HCT116 (cell line): ENCODE data around the gene SELPLG. TPM values are rescaled to one million over a fixed set of nuclear protein-coding genes. Genes with fewer than 3 reads are reported as not detected.

Experiments used
- ATAC-seq: fragments of 200-7000 bp; cut with Tn5 transposase; 2 replicates; pipeline ENCODE4 v1.9.1; 2020; ENCODE audit warnings: mild to moderate bottlenecking, moderate library complexity
- BruUV-seq: library from RNA; stranded (reverse); fragments of 400-500 nt; replicated peaks from 2 replicates; lab custom pipeline; 2021; lab: Mats Ljungman, UMichigan
- CTCF ChIA-PET: fragments of 300-600 bp; sonication (Branson Sonifier 250); formaldehyde crosslinking; loops from one replicate; lab custom pipeline; 2021; ENCODE audit warnings: antibody characterized with exemption; lab: Charles Lee
- POLR2A ChIA-PET: fragments of 300-600, 350-600 bp; sonication (Branson Sonifier 250); formaldehyde crosslinking; loops from one replicate; lab custom pipeline; 2021; ENCODE audit warnings: antibody characterized with exemption; lab: Charles Lee
- RAD21 ChIA-PET, 2 experiments: fragments of 300-600 bp; sonication (Branson Sonifier 250); formaldehyde crosslinking; loops; one replicate each; lab custom pipeline; 2023; ENCODE audit warnings: low total read pairs in 2 of 2; ENCODE audit not compliant: uncharacterized antibody in 2 of 2, unreplicated experiment in 2 of 2, low non-redundant PET in 1 of 2; lab: Charles Lee
- DNase-seq: peaks from one replicate; pipeline ENCODE4 v3.0.0-alpha.2; 2010; ENCODE audit warnings: low read depth, low spot score
- H2AFZ ChIP-seq: fragments of 200-600 bp; shearing (Covaris generic), sonication (generic); 2 replicates; pipeline ENCODE4 v1.6.1; 2017; ENCODE audit warnings: low read depth, mixed run types, mixed read lengths, antibody characterized with exemption, low read length; ENCODE audit not compliant: poor library complexity, severe bottlenecking
- H3K27ac ChIP-seq: 2 replicates; pipeline ENCODE4 v1.5.1; 2012; ENCODE audit warnings: low read depth, low read length
- H3K27me3 ChIP-seq: fragments of 200-600 bp; sonication (generic); 2 replicates; pipeline ENCODE4 v1.6.1; 2016; ENCODE audit warnings: mixed run types, low read length, mixed read lengths; ENCODE audit not compliant: insufficient read depth
- H3K36me3 ChIP-seq, 2 experiments: fragments of 200-500 bp in 1 of 2; fragments of 200-600 bp in 1 of 2; sonication (Bioruptor generic) in 1 of 2; sonication (generic) in 1 of 2; 2 replicates each; pipeline versions ENCODE4 v1.5.1 to v1.6.1; 2014 to 2016; ENCODE audit warnings: low read length in 2 of 2, inconsistent platforms in 1 of 2, mixed read lengths in 1 of 2, mixed run types in 1 of 2; ENCODE audit not compliant: insufficient read depth in 2 of 2, control insufficient read depth in 1 of 2
- H3K4me1 ChIP-seq, 2 experiments: fragments of 200-600 bp in 1 of 2; sonication (generic) in 1 of 2; 2 replicates each; pipeline versions ENCODE4 v1.5.1 to v1.6.1; 2012 to 2017; ENCODE audit warnings: low read length in 2 of 2, inconsistent platforms in 1 of 2, mild to moderate bottlenecking in 1 of 2, mixed read lengths in 1 of 2, mixed run types in 1 of 2, moderate library complexity in 1 of 2; ENCODE audit not compliant: insufficient read depth in 2 of 2, control insufficient read depth in 1 of 2
- H3K4me2 ChIP-seq: fragments of 200-600 bp; sonication (generic); 2 replicates; pipeline ENCODE4 v1.6.1; 2017; ENCODE audit warnings: mixed run types, low read length, mixed read lengths
- H3K4me3 ChIP-seq, 2 experiments: fragments of 200-600 bp in 1 of 2; sonication (generic) in 1 of 2; replicated peaks in 1 of 2; 2 replicates each; pipeline ENCODE4 v1.5.1; 2011 to 2016; ENCODE audit warnings: low read length in 2 of 2, control low read depth in 1 of 2, low read depth in 1 of 2, mild to moderate bottlenecking in 1 of 2, mixed read lengths in 1 of 2, mixed run types in 1 of 2
- H3K79me2 ChIP-seq: fragments of 200-600 bp; sonication (generic); 2 replicates; pipeline ENCODE4 v1.6.1; 2017; ENCODE audit warnings: mild to moderate bottlenecking, mixed run types, low read length, moderate library complexity, mixed read lengths; ENCODE audit not compliant: insufficient read depth
- H3K9ac ChIP-seq: fragments of 200-600 bp; sonication (generic); 2 replicates; pipeline ENCODE4 v1.6.1; 2016; ENCODE audit warnings: low read length, mixed read lengths
- H3K9me2 ChIP-seq: fragments of 200-600 bp; sonication (generic), shearing (Covaris generic); 2 replicates; pipeline ENCODE4 v1.6.1; 2017; ENCODE audit warnings: mixed run types, mild to moderate bottlenecking, moderate library complexity; ENCODE audit not compliant: insufficient read depth
- H3K9me3 ChIP-seq, 2 experiments: fragments of 200-500 bp in 1 of 2; fragments of 200-600 bp in 1 of 2; sonication (Bioruptor generic) in 1 of 2; sonication (generic) in 1 of 2; 2 replicates each; pipeline ENCODE4 v1.6.1; 2014 to 2017; ENCODE audit warnings: low read length in 2 of 2, mixed read lengths in 2 of 2, inconsistent platforms in 1 of 2, low read depth in 1 of 2, mild to moderate bottlenecking in 1 of 2, mixed run types in 1 of 2, moderate library complexity in 1 of 2; ENCODE audit not compliant: control insufficient read depth in 1 of 2, insufficient read depth in 1 of 2
- H4K20me1 ChIP-seq: fragments of 200-600 bp; sonication (generic), shearing (Covaris generic); 2 replicates; pipeline ENCODE4 v1.6.1; 2017; ENCODE audit warnings: mixed run types, mild to moderate bottlenecking, moderate library complexity; ENCODE audit not compliant: insufficient read depth
- CBX3 ChIP-seq: IDR thresholded peaks from 2 replicates; pipeline ENCODE4 v1.6.1; 2012; ENCODE audit warnings: low read depth
- CTCF ChIP-seq, 3 experiments: fragments of 200-600 bp in 1 of 3; sonication (generic) in 1 of 3; IDR thresholded peaks in 2 of 3; conservative IDR thresholded peaks in 1 of 3; 2 replicates each; pipeline ENCODE4 v1.5.1; 2012 to 2017; ENCODE audit warnings: low read depth in 2 of 3, low read length in 2 of 3, antibody characterized with exemption in 1 of 3, borderline replicate concordance in 1 of 3, control low read depth in 1 of 3, mild to moderate bottlenecking in 1 of 3, mixed read lengths in 1 of 3, mixed run types in 1 of 3, moderate library complexity in 1 of 3; ENCODE audit not compliant: insufficient read depth in 1 of 3
- ELF1 ChIP-seq: IDR thresholded peaks from 2 replicates; pipeline ENCODE4 v1.6.1; 2012; ENCODE audit warnings: low read depth, borderline replicate concordance
- EZH2 ChIP-seq: fragments of 200-600 bp; sonication (generic); IDR thresholded peaks from 2 replicates; pipeline ENCODE4 v1.6.1; 2017; ENCODE audit warnings: antibody characterized with exemption, mixed run types
- MAX ChIP-seq: IDR thresholded peaks from 2 replicates; pipeline ENCODE4 v1.6.1; 2012
- POLR2A ChIP-seq: IDR thresholded peaks from 2 replicates; pipeline ENCODE4 v1.7.0; 2011; ENCODE audit warnings: borderline replicate concordance; ENCODE audit not compliant: insufficient read depth, insufficient read length; ENCODE audit errors: extremely low read depth
- POLR2AphosphoS5 ChIP-seq: IDR thresholded peaks from 2 replicates; pipeline ENCODE4 v1.6.1; 2011; ENCODE audit warnings: mild to moderate bottlenecking, low read depth, low read length, moderate library complexity
- RAD21 ChIP-seq: IDR thresholded peaks from 2 replicates; pipeline ENCODE4 v1.6.1; 2012; ENCODE audit warnings: low read depth, mild to moderate bottlenecking
- REST ChIP-seq: IDR thresholded peaks from 2 replicates; pipeline ENCODE4 v1.6.1; 2012; ENCODE audit warnings: low read depth
- SIN3A ChIP-seq: IDR thresholded peaks from 2 replicates; pipeline ENCODE4 v1.6.1; 2012; ENCODE audit warnings: low read depth
- SP1 ChIP-seq: IDR thresholded peaks from 2 replicates; pipeline ENCODE4 v1.6.1; 2012; ENCODE audit warnings: low read depth
- TCF7L2 ChIP-seq: IDR thresholded peaks from 2 replicates; pipeline ENCODE4 v1.7.0; 2011; ENCODE audit warnings: borderline replicate concordance, inconsistent platforms; ENCODE audit not compliant: insufficient read depth, insufficient read length; ENCODE audit errors: extremely low read depth
- ZFX ChIP-seq: fragments of 450-650 bp; IDR thresholded peaks from 2 replicates; pipeline ENCODE4 v1.6.1; 2017
- intact Hi-C: fragments of 100-400 bp; cut with micrococcal nuclease; formaldehyde crosslinking; loops from 2 replicates; pipeline ENCODE4 v1.10.0; 2022
- total RNA-seq: library from RNA; stranded (reverse); gene quantifications from one replicate; pipeline ENCODE4 v1.2.1, GENCODE V29; 2021; ENCODE audit not compliant: unreplicated experiment
- TF ChIP-seq, protein P1 (sequence below): IDR thresholded peaks from 2 replicates; pipeline ENCODE4 v1.6.1; 2012

The SELPLG gene
- total RNA-seq, 1 experiment from 2014 or later, result 1.2 TPM

DNA sequence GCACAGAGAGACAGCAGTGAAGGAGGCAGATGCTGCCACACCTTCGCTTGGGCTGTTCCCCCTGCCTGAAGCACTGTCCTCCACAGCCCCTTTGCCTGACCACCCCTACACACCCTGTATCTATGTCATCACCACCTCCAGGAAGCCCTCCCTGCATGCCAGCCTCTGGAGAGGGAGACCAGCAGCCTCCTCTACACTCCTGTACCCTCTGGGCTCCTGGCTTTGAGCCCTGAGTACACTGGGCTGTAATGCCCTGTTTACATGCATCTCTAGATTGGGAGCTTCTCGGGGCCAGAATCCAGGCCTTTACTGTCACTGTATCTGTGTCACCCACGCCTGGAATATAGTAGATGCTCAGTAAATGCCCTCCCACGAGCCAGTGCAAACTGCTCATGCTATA is 30.0 kb downstream of the SELPLG start:
- DNase-seq (no peak), ATAC-seq (no peak)
- Histone ChIP-seq H3K79me2 (no peaks in the 10 kb centered on the region), H3K27ac (no peak overlapping the region), H3K4me1 (peaks cover 0 to 7% of the 10 kb centered on the region in 2 experiments; a peak in 1 of 4 replicates), H3K36me3 (no peaks in the 10 kb centered on the region), H3K4me2 (no peak overlapping the region), H3K9me3 (no peaks in the 10 kb centered on the region), H3K9ac (no peak overlapping the region), H3K27me3 (no peaks in the 10 kb centered on the region), H3K9me2 (no peaks in the 10 kb centered on the region), H4K20me1 (no peaks in the 10 kb centered on the region), H2AFZ (no peak overlapping the region), H3K4me3 (no peak overlapping the region)
- ChIA-PET CTCF (no interaction called here), POLR2A (no interaction called here), RAD21 (no interaction called here)
- no TSS peak for BruUV-seq
- intact Hi-C loops, result no loop called here
- no peak for TF ChIP-seq RAD21
- TF ChIP-seq MAX, result no peak

DNA sequence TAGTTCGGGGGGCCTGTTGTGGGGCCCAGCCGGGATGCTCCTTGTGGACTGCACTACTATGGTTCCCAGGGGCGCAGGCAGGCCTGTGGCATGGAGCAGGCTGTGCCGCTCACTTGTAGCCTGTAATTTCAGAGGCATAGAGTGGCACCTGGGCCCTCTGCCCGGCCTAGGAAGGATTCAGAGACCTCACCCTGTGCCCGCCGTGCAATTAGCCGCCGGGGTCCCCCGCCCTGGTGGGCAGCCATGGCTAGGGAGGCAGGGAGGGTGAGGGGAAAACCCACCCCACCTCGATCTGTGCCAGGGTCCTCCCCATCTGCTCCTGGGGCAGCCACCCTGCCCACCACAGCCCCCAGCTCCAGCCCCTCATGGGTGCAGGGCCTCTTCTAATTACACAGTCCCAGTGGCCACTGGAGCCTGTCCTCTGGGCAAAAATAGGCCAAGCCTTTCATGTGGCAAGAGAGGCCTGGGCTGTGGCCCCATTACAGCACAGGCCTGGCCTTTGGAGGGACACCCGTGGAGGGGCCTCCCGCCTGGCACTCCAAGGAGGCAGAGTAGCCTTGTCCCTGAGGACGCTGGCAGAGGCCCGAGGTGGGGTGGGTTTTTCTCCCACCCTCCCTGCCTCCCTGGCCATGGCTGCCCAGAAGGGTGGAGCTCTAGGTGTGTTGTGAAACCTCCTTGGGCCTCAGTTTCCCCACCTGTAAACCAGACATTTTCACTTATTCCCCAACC is 30.6 kb downstream of the SELPLG start:
- Histone ChIP-seq H3K4me3 (no peak overlapping the region), H3K79me2 (no peaks in the 10 kb centered on the region), H3K4me1 (peaks cover 0 to 7% of the 10 kb centered on the region in 2 experiments; a peak in 1 of 4 replicates), H2AFZ (no peak overlapping the region), H3K9me3 (no peaks in the 10 kb centered on the region), H3K4me2 (no peak overlapping the region), H3K36me3 (no peaks in the 10 kb centered on the region), H3K9ac (no peak overlapping the region), H3K9me2 (no peaks in the 10 kb centered on the region), H4K20me1 (no peaks in the 10 kb centered on the region), H3K27ac (no peak overlapping the region), H3K27me3 (no peaks in the 10 kb centered on the region)
- ChIA-PET POLR2A (no interaction called here), CTCF (no interaction called here), RAD21 (no interaction called here)
- intact Hi-C loops, result no loop called here
- BruUV-seq, result no TSS peak
- ATAC-seq (no peak), DNase-seq (no peak)
- TF ChIP-seq ZFX (no peak), POLR2A (no peak), POLR2AphosphoS5 (no peak), TCF7L2 (no peak), SP1 (no peak), EZH2 (no peak), ELF1 (no peak), REST (no peak), RAD21 (no peak), CTCF (IDR thresholded peaks at IDR 0.05 in 2 of 3, conservative IDR thresholded peaks at IDR 0.05 in 1 of 3; ENCODE audit: borderline replicate concordance in 1 of 3, insufficient read depth in 1 of 3, low read depth in 2 of 3, low read length in 2 of 3) (no peak), SIN3A (no peak), CBX3 (no peak)
- TF ChIP-seq, protein P1, sequence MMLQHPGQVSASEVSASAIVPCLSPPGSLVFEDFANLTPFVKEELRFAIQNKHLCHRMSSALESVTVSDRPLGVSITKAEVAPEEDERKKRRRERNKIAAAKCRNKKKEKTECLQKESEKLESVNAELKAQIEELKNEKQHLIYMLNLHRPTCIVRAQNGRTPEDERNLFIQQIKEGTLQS, result no peak
